HG02938 (cell line): ENCODE measurements around the gene KITLG.
"Not testable (repeated sequence)": the region's sequence is repeated elsewhere in the genome, so short reads cannot be mapped to it uniquely, and the experiment has no call there.

Experiments used
- ATAC-seq: cut with Tn5 transposase; IDR thresholded peaks from one replicate; pipeline ENCODE4 v1.9.1; 2021; ENCODE audit warnings: mild to moderate bottlenecking, moderate library complexity; ENCODE audit not compliant: unreplicated experiment

The KITLG gene

GRCh38 chr12:88577537-88577936 lies 2.7 kb downstream of the KITLG start:
- no peak for ATAC-seq

DNA sequence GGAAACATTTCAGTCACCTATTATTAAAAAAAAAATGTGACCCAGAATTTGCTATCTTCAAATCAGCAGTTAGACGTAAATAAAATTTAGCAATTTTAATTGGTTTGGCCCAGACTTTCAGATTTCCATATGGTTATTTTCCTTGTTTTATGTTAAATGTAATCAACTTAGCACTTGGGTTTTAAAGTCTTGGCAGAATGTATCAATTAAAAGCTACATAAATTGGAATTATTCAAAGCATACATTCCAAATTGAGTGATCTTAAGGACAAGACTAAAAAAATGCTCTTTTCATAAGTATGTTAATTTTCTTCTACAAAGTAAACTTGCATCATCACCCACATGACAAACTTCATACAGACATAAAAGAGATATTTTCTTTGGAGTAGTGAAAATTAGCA lies 3.4 kb downstream of the KITLG start:
- ATAC-seq: no peak

GRCh38 chr12:88575361-88575970 lies 4.8 kb downstream of the KITLG start:
- ATAC-seq: no peak

- ATAC-seq: no peak
Observed at GRCh38 chr12:88574278-88574677, 6.0 kb downstream of the KITLG start.

DNA sequence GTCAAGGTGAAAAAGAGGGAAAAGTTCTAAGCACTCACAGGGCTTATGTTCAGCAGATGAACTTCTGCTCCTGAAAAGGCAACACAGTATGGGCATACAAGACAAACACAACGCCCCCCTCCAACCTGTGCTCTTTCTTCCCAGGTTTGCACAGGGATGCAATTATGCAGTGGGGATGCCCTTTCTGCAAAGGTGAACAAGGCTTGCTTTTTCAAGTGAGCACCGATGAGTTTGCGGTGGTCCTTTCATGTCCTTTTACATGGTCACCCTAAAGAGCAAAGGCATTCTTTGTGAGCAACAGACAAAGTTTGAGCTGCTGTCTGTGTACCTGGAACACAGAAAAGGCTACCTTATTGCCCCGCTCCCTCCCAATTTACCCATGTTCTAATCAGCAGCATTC lies 6.7 kb downstream of the KITLG start:
- no peak for ATAC-seq

- ATAC-seq: no peak
Observed at GRCh38 chr12:88572781-88573549, 7.3 kb downstream of the KITLG start.

GRCh38 chr12:88571543-88571942 lies 8.7 kb downstream of the KITLG start:
- ATAC-seq: no peak

GRCh38 chr12:88570103-88570502 lies 10.2 kb downstream of the KITLG start:
- ATAC-seq: no peak

DNA sequence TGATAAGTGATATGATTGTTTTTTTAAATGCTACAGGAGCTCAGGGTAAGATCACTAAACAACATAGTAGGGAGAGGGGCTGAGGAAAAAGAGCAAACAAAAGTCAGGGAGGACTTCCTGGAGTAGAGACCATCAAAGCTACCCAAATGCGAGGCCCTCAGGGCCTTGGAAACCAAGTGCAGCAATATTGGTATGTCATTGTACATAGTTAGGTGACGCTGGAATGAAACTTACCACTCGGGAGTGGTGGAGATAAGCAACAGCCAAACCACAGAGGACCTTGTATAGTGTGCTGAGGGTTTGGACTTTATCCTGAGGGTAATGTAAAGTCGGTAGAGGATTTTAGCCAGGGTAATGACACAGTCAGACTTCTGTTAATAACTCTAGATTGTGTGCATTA lies 13.8 kb downstream of the KITLG start:
- no peak for ATAC-seq

GRCh38 chr12:88562846-88563582 lies 17.3 kb downstream of the KITLG start:
- ATAC-seq: no peak

DNA sequence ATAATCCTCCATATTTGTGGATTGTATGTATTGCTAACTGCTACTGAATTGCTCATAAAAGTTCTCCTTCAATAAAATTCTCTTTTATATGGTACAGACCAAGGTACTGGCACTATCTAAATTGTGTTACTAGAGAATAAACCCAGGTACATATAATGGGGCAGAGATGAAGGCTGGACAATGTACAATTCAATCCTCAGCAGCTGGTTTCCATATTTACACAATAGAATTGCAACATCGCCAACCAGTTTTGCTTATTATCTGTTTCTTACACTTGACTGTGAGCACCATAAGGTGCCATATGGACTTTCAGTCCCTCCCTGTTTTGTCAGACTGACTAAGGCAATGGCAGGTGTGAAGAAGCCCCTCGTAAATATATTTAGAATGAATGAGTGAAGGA lies 18.1 kb downstream of the KITLG start:
- no peak for ATAC-seq

GRCh38 chr12:88559772-88560171 lies 20.5 kb downstream of the KITLG start:
- ATAC-seq: no peak

DNA sequence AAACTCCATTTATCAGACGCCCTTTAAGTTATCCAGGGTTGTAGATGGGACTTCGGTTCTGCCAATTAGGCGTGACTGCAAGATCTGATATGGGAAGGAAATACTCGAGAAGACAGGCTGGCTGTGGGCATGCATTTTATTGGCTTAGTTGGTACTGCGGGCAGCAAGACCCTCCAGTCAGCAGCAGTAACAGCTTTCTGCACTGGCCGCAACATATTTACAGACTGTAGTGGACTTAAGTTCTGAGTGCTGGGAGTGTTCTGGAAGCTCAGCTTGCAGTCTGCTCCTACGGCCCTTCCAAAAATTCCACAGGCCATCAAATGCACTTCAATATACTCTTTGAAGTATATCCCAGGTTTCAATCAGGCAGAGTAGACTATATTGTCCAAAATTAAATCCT lies 21.1 kb downstream of the KITLG start:
- no peak for ATAC-seq

DNA sequence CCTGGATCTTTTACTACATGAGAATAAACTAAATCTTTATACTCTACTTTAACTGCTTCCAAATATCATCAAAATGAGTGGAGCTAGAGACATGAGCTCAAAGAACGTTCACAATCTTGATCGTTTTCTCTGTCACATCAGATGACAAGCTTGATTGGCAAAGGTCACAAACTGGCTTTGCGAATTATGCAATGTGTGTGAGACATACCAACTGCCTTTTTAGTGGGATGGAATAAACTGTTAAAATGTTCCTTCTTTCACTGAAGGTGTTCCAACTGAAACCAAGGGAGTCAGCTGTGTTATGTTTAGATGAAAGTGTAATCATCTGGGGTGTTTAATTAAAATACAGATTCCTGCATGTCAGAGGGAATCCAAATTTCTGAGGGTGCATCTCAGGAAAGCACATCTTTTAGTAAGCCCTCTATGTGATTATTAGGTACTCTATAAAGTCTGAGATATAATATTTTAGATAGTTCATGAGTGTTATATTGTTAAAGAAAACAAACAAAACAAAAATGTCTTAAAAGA lies 21.9 kb downstream of the KITLG start:
- ATAC-seq: no peak

- ATAC-seq: no peak
Observed at GRCh38 chr12:88556213-88556774, 24.0 kb downstream of the KITLG start.

GRCh38 chr12:88553941-88554658 lies 26.2 kb downstream of the KITLG start:
- no peak for ATAC-seq

GRCh38 chr12:88552610-88553079 lies 27.6 kb downstream of the KITLG start:
- ATAC-seq: no peak

DNA sequence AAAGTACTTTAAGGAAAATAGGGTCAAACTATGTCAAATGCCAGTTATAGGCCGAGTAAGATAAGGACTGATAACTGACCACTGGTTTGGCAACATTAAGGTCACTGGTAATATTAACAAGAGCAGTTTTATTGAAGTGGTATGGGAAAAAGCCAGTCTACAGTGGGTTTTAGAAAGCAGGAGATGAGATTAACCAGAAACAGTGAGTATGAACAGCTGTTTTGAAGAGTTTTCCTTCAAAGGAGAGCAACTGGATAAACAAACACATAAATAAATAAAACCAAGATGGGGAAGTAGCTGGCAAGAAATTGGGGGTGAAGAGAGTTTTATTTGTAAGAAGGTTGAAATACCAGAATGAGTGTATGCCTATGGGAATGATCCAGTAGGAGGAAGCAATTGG lies 30.3 kb downstream of the KITLG start:
- no peak for ATAC-seq

- ATAC-seq: not testable (repeated sequence)
Observed at GRCh38 chr12:88547949-88548348, 32.3 kb downstream of the KITLG start.

- ATAC-seq: no peak
Observed at GRCh38 chr12:88546853-88547252, 33.4 kb downstream of the KITLG start.

DNA sequence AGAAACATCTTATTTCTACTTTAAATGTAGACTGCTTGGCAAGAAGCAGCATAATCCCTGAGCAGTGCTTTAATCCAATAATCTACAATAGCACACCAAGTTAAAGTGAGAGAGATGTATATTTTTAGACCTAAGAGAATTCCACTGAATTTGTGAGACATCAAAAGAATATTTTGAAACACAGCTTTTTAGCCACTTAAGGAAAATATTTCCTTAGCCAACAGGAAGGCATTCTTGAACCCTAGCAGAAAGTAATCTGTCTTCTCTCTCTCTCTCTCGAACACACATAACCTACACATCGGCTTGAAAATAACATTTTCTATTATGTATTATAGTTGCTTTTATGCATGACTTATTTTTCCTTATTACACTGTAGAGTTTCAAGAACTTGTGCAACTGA lies 34.0 kb downstream of the KITLG start:
- ATAC-seq: no peak
